H54 (cell line): ENCODE measurements around the gene ZBTB7C.

Experiments used
- DNase-seq: peaks from one replicate; pipeline ENCODE4 v3.0.0; 2011; ENCODE audit warnings: low spot score, mixed read lengths; ENCODE audit not compliant: insufficient read length
- FAIRE-seq: peaks from 3 replicates; lab custom pipeline; 2011; peaks lifted over from hg19 to GRCh38; lab: Jason Lieb, UNC
- POLR2A ChIP-seq: IDR thresholded peaks from 2 replicates; pipeline ENCODE4 v1.6.1; 2011; ENCODE audit warnings: low read depth, mild to moderate bottlenecking, low read length

ZBTB7C gene

DNA sequence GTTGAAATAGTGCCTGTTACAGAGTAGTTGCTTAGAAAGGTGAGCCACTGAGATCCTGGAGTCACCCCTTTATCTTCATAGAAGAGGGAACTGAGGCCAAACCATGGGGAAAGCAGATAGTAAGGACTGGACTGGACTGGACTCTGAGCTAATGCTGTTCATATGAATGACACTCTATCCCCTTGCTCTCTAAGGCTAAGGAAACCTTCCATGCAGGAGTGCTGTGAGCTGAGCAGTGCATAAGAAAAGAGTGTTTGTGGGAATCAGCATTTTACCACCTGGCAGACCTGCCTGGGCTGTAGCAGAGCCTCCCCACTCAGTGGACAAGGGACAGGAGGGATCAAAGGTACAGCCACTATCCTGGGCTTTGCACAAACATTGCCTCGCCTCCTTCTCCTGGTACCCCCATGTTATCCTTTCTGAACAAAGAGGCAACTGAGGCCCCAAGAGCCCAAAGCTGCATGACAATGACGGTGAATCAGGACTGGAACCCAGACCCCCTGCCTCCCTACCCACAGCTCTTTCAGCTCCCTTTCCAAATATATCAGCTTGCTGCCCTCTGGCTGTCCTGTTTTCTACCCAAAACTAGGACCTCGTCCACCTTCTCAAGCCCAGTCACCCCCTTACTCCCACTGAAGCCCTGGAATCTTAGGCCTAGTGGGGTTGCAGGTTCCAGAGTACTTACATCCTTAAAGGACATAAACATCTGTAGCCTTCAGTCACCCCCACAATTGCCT lies 227.9 kb downstream of the ZBTB7C start:
- DNase-seq (no peak), FAIRE-seq (no peak)
- TF ChIP-seq POLR2A = no peak

DNA sequence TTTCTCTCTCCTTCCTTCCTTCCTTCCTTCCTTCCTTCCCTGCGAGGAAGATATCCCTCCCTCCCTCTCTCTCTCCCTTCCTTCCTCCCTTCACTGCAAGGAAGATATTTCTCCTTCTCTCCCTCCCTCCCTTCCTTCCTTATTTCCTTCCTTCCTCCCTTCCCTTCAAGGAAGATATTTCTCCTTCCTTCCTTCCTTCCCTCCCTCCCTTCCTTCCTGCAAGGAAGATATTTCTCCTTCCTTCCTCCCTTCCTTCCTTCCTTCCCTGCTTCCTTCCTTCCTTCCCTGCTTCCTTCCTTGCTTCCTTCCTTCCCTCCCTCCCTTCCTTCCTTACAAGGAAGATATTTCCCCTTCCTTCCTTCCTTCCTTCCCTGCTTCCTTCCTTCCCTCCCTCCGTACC lies 229.5 kb downstream of the ZBTB7C start:
- DNase-seq (no peak), FAIRE-seq (no peak)
- no peak for TF ChIP-seq POLR2A

- no peak for FAIRE-seq
- TF ChIP-seq POLR2A = no peak
- no peak for DNase-seq
These were observed 230.2 kb downstream of the ZBTB7C start for GRCh38 chr18:48179001-48179400.

GRCh38 chr18:48176909-48177308 lies 232.3 kb downstream of the ZBTB7C start:
- DNase-seq = no peak
- no peak for FAIRE-seq
- TF ChIP-seq POLR2A = no peak

DNA sequence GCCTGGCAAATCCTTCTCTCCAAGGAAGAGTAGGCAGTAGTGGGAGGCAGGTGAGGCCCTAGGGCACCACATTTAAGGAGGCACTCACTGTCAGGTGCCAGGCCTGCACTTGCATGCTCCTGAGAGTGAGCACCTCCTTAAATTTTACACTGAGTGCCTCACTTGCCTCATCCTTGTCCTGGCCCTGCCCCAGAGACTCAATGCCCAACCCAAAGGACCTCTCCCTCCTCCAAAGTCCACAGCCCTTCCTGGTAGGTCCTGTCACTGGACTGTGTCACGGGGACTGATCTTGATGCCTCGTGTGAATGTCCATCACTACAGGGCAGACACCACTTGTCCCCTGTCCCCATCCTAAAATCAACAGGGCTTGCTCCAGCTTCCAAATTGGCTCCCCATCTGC lies 235.6 kb downstream of the ZBTB7C start:
- FAIRE-seq (no peak), DNase-seq (no peak)
- no peak for TF ChIP-seq POLR2A

GRCh38 chr18:48172226-48173006 lies 236.8 kb downstream of the ZBTB7C start:
- DNase-seq (no peak), FAIRE-seq (no peak)
- TF ChIP-seq POLR2A = no peak

GRCh38 chr18:48171490-48172188 lies 237.5 kb downstream of the ZBTB7C start:
- DNase-seq (no peak), FAIRE-seq (no peak)
- no peak for TF ChIP-seq POLR2A

GRCh38 chr18:48170651-48171050 lies 238.5 kb downstream of the ZBTB7C start:
- DNase-seq (no peak), FAIRE-seq (no peak)
- no peak for TF ChIP-seq POLR2A

- DNase-seq (no peak), FAIRE-seq (no peak)
- no peak for TF ChIP-seq POLR2A
These were observed 240.3 kb downstream of the ZBTB7C start for GRCh38 chr18:48168861-48169260.

DNA sequence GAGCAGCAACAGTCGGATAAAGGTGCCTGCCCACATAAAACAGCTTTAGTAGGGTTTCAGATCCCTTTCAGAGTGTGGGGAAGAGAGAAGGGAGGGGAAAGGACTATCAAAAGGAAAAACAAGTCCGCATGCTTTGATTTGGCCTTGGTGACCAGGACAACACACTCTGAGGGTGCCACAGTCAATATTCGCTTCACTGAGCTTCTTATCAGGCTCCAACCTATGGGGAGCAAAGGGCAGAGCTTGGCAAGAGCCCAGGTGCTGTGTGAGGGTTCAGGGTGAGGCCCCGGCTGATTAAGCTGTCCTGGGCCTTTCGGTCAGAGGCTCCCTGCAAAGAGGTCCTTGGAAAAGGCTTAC lies 241.3 kb downstream of the ZBTB7C start:
- no peak for FAIRE-seq
- TF ChIP-seq POLR2A = no peak
- no peak for DNase-seq

DNA sequence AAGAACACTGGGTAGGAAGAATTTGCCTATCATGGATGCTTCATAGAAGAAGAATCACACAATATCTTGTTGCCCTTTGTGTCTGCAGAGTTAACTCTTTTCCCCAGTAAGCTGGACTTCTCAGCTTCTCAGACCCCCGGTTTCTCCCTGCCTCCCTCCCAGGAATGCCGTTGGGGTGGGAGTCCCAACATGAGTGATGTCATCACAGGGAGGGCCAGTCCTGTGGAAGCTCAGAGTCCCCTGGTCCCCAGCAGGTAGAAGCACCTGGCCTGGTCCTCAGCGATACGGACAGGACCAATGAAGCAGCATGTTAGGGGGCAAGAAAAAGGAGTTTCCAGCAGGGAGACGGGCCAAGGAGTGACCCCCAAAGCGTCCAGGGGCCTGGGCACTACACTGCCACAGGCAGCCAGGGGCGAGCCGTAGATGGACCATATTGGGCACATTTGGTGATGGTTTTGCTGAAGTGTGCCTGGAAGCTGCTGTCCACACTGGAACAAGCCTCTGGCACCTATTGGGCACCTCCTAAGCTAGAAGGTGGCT lies 242.8 kb downstream of the ZBTB7C start:
- DNase-seq = no peak
- FAIRE-seq = no peak
- no peak for TF ChIP-seq POLR2A

GRCh38 chr18:48165111-48165866 lies 243.9 kb downstream of the ZBTB7C start:
- DNase-seq = no peak
- FAIRE-seq = no peak
- TF ChIP-seq POLR2A = no peak

DNA sequence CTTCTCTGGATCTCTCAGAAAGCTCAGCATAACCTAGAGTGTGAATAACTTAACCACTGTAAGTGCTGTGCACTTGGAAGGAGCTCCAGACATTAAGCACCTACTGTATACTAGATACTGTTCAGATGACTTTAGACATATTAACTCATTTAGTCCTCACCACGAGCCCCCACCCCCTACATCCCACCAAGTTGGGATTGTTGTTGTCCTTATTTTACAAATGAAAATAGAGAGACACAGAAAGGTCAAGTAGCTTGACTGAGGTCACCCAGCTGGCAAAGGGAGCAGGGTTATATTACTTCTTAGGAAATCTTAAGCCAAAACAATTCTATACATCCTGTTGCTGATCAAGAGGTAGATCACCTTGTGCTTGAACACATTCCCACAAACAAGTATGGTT lies 244.5 kb downstream of the ZBTB7C start:
- FAIRE-seq (no peak), DNase-seq (no peak)
- no peak for TF ChIP-seq POLR2A
